ENCODE measurements around the gene KRTAP10-8.
"Not testable (repeated sequence)": the region's sequence is repeated elsewhere in the genome, so short reads cannot be mapped to it uniquely, and the experiment has no call there.

The KRTAP10-8 gene

DNA sequence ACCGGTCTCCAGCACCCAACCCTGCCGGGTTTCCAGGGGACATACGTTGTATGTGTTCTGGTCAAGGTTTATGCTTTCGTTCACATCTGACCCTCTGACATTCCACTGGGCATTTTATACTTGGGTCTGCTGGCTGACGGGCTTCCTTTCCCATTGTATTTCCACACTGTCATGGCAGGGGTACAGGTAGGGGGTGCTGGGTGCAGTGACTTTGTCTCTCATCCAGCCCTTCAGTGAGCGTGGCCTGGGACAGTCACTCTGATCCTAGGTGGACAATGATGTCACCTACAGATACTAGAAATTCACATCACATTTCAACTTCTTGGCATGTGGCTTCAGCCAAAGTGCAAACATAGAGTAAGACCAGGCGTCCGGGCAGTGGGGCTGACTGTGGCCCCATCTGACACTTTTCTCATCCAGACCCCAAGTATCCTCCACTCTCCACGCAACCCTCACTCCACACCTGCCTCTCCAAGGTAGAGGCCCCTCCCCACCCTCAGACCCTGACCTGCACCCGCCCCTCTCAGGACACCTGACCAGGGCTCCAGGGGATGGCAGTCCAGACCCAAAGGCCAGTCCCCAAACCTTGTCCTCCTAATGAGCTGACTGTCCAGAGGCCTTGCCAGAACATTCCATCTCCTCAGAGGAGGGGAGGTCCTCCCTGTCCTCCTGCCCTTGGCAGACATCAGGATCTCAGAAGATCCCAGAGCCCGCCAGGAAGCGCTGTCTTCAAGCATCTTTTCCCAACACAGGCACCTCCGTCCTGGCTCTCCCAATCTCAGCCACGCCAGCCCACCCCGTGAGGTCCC is 24.5 kb downstream of the KRTAP10-8 start:
- TF ChIP-seq POLR2A (IDR thresholded peaks at IDR 0.05; ENCODE audit: low read depth, low read length): no peak
- DNase-seq (ENCODE audit: insufficient read length, low spot score) (no peak), FAIRE-seq (no peak)

DNA sequence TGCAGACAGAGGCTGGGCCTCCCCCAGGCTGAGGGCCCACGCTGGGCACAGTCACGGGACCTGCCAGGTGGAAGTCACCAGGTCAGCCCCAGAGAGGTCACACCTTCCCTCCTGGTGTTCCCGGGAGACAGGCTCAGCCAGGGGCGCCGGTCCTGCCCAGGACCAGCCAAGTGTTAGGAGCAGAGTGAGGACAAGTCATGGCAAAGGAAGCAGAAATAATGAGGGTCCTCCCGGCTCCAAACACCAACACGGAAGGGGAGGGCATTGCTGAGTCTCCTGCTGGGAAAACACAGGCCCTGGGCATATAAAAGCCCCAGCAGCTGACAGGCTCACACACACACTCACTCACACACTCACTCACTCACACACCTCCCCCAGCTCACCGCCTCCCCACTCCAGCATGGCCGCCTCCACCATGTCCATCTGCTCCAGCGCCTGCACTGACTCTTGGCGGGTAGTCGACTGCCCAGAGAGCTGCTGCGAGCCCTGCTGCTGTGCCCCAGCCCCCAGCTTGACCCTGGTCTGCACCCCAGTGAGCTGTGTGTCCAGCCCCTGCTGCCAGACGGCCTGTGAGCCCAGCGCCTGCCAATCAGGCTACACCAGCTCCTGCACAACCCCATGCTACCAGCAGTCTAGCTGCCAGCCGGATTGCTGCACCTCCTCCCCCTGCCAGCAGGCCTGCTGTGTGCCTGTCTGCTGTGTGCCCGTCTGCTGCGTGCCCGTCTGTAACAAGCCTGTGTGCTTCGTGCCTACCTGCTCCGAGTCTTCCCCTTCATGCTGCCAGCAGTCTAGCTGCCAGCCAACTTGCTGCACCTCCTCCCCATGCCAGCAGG is 25.4 kb downstream of the KRTAP10-8 start, which contains the start of gene KRTAP10-10:
TSS of gene KRTAP10-10 (plus strand) at position 339 of the 833 bp plus-strand sequence. CDS start at position 401, 62 bp downstream.
- TF ChIP-seq POLR2A (IDR thresholded peaks at IDR 0.05; ENCODE audit: low read depth, low read length): no peak
- DNase-seq (ENCODE audit: insufficient read length, low spot score) (no peak), FAIRE-seq (no peak)

DNA sequence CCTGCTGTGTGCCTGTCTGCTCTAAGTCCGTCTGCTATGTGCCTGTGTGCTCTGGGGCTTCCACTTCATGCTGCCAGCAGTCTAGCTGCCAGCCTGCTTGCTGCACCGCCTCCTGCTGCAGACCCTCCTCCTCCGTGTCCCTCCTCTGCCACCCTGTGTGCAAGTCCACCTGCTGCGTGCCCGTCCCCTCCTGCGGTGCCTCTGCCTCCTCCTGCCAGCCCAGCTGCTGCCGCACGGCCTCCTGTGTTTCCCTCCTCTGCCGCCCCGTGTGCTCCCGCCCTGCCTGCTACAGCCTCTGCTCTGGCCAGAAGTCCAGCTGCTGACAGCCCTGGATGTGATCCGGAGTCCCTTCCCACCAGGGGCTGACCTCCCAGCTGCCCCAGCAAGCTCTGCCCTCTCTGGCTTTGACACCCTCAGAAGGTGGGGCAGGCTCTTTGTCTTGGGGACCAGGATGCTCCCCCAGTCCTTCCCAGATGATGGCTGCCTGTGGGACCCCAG is 26.0 kb downstream of the KRTAP10-8 start:
- DNase-seq (ENCODE audit: insufficient read length, low spot score); FAIRE-seq: not testable (repeated sequence)

DNA sequence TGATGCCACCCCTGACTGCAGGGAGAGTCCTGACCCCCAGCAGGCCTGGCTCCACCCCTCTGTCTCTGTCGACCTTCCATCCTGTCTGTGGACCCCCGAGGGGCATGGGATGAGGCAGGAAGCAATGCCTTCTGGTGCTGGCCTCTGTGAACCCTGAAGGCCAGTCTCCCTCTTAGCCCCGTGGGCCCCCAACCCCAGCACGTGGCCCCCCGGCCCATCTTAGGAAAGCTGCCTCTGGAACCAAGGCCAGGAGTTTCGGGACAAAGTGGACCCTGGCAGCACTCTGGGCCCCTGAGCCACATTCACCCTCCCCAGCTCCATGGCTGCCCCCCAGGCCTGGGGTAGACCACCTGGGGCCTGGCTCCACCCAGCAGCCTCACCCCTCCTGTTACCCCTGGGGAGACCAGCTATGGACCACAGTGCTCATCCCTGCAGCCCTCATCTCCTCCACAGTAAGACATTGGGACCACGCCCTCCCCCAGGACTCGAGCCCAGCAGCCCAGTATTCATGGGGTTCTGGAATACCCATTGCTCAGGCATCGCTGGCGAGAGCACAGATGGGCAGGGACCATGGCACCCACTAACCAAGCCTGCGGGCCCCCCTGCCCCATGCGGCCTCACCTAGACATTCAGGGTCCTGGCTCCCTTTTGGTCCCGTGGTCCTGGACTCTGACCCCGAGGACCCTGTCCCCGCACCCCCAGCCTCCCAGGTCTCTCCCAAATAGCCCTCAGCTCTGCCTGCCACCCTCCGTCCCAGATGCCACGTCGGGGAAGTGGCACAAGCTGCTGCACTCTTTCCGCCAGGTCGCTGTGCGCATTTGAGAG is 26.8 kb downstream of the KRTAP10-8 start:
- not testable (repeated sequence) for FAIRE-seq; DNase-seq (ENCODE audit: insufficient read length, low spot score)

DNA sequence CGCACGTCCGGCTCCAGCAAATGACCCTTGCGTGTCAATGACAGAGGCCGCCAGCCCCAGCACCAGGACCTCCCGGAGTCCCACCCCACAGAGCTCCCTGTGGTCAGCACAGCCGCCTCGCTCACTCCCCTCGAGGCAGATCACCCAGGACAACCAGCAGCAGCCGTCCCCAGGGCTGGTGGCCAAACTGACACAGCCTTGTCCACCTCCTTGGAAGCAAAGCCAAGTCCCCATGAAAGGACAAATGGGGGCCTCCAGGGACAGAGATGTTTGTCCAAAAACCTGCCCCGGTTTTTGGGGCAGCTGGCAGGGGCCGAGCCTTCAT is 27.4 kb downstream of the KRTAP10-8 start:
- TF ChIP-seq POLR2A (IDR thresholded peaks at IDR 0.05; ENCODE audit: low read depth, low read length): no peak
- no peak for DNase-seq (ENCODE audit: insufficient read length, low spot score)
- no peak for FAIRE-seq

DNA sequence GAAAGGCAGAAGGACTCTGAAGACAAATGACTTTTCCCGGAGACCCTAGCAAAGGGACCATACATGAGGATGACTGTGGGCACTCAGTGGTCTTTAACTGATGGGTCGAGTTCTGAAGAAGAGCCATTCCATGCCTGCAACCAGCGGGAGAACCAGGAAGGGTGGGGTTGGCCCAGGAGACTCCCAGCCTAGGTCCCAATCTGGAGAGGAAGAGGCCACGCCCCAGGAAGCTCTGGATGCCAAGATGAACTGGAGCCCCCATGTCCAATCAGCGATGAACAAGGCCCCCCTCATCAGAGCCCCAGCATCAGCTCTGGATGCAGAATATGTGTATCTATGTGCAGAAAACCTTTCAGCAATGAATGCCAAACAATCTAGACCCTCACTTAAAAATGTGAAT is 28.9 kb downstream of the KRTAP10-8 start:
- no peak for DNase-seq (ENCODE audit: insufficient read length, low spot score)
- TF ChIP-seq POLR2A (IDR thresholded peaks at IDR 0.05; ENCODE audit: low read depth, low read length): no peak
- FAIRE-seq: no peak

DNA sequence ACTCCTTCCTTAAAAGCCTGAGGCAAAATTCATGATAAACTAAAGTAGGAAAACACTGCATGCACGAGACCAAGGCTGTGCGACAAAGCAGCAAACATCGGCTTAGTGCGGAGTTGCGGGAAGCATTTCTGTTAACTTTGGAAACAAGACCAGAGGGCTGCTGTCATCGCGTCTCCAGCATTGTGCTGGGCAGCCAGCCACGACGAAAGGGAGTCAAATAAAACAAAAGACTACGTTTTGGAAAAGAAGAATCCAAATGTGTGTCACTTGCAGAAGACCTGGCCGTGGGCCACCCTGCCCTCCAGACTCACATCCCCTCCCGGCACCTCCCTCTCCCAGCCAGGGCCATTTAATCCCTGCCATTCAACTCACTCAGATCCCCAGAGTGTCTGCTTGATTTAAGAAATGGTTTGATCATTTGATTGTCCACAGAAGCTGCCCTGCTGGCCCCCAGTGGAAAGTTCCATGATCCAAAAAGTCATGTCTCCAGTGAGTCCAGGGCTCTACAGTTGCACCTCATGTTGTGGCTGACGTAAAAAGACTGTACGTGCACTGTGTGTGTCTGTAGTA is 31.9 kb downstream of the KRTAP10-8 start:
- FAIRE-seq (no peak), DNase-seq (ENCODE audit: insufficient read length, low spot score) (no peak)
- TF ChIP-seq POLR2A (IDR thresholded peaks at IDR 0.05; ENCODE audit: low read depth, low read length): no peak

DNA sequence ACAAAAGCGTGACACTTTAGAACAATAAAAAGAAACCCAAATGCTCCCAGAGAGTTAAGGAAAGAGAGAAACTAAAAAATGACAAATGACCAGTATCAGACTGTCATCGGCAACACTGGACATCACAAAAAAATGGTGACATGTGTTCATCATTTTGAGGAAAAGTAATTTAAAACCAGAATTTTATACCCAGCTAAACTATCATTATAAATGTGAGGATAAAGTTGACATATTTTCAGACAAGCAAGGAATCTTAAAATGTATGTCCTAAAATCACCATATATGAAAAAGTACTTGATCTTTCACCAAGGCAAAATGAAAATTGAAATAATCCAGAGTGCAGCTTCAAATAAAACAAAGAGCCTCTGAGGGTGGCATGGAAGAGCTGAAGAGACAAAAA is 33.0 kb downstream of the KRTAP10-8 start:
- no peak for DNase-seq (ENCODE audit: insufficient read length, low spot score)
- no peak for TF ChIP-seq POLR2A (IDR thresholded peaks at IDR 0.05; ENCODE audit: low read depth, low read length)
- FAIRE-seq: no peak

DNA sequence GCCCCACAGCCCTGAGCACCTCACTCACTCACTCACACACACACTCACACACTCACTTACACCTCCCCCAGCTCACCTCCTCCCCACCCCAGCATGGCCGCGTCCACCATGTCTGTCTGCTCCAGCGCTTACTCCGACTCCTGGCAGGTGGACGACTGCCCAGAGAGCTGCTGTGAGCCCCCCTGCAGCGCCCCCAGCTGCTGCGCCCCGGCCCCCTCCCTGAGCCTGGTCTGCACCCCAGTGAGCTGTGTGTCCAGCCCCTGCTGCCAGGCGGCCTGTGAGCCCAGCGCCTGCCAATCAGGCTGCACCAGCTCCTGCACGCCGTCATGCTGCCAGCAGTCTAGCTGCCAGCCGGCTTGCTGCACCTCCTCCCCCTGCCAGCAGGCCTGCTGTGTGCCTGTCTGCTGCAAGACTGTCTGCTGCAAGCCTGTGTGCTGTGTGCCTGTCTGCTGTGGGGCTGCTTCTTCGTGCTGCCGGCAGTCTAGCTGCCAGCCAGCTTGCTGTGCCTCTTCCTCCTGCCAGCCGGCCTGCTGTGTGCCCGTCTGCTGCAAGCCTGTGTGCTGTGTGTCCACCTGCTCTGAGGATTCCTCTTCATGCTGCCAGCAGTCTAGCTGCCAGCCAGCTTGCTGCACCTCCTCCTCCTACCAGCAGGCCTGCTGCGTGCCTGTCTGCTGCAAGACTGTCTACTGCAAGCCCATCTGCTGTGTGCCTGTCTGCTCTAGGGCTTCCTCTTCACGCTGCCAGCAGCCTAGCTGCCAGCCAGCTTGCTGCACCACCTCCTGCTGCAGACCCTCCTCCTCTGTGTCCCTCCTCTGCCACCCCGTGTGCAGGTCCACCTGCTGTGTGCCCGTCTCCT is 34.7 kb downstream of the KRTAP10-8 start, which contains the start of gene KRTAP10-11:
TSS of gene KRTAP10-11 (plus strand) at position 49 of the 856 bp plus-strand sequence. CDS start at position 94, 45 bp downstream.
- not testable (repeated sequence) for FAIRE-seq; DNase-seq (ENCODE audit: insufficient read length, low spot score)

DNA sequence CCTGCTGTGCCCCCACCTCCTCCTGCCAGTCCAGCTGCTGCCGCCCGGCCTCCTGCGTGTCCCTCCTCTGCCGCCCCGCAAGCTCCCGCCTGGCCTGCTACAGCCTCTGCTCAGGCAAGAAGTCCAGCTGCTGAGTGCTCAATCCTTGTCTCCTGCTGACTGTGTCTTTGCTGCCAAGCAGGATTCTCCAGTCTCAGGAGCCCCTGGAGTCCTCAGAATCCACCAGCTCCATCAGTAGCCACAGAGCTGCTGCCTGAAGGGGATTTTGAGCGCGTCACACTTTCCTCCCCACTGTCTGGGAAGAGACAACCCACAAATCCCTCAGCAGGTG is 35.3 kb downstream of the KRTAP10-8 start:
- no peak for FAIRE-seq
- no peak for TF ChIP-seq POLR2A (IDR thresholded peaks at IDR 0.05; ENCODE audit: low read depth, low read length)
- DNase-seq (ENCODE audit: insufficient read length, low spot score): no peak

DNA sequence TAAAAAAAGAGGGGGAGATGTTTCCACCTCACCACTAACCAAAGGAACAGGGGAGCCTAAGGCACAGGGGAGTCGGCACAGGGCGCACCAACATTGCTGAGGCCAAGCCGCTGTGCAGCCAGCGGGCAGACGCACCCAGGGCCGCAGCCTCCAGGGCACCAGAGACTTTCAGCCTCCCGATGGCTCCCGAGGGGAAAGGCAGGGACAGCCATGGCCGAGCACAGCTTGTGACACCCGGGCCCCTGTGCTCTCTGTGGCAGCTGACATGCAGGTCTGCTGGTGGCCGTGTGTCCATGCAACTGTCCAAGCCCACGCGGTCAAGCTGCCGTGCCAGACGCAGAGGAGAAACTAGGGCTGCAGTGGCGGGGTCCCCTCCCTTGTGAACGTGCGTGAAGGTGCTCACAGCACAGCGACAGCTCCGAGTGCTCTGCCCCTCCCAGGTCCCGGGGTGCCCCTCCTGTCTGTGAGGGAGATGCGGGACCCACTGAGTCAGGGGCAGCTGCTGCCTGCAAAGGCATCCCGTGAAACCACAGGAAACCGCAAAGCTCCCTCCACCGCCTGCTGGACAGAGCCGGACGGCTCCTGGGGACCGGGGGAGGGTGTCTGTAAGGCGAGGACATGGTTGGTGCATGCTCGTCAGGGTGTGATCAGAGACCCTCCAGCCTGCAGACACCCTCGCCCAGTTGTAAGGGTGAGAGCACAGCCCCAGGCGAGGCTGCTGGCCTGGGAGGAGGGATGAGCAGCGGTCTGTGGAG is 36.9 kb downstream of the KRTAP10-8 start:
- no peak for FAIRE-seq
- DNase-seq (ENCODE audit: insufficient read length, low spot score): no peak
- TF ChIP-seq POLR2A (IDR thresholded peaks at IDR 0.05; ENCODE audit: low read depth, low read length): no peak

DNA sequence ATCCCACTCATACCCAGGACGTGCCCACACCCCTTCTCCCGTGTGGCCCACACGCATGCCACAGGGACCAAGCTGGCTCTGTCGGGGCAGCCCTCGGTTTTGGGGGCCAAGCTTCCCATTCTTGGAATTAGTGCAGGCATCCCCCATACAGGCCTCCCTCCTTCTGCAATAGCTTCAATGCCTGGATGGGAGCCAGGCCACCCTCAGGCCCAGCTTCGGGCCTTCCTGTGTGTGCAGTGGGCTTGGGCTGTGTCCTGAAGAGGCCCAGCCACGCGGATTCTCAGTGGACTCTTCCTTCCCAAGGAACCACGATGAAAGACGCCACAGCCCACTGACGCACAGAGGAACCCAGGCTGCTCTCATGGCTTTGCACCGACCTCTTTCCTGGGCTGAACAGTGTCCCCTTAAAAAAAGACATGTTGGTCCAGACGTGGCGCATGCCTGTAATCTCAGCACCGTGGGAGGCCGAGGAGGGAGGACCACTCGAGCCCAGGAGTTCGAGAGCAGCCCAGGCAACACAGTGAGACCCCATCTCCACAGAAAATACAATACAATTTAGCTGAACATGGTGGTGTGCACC is 37.7 kb downstream of the KRTAP10-8 start:
- FAIRE-seq (no peak), DNase-seq (ENCODE audit: insufficient read length, low spot score) (no peak)
- TF ChIP-seq POLR2A (IDR thresholded peaks at IDR 0.05; ENCODE audit: low read depth, low read length): no peak

Measured in H54 (cell line).